ENCODE measurements around the gene ATP6V0A4.

The ATP6V0A4 gene

GRCh38 chr7:138666385-138666784 lies 131.6 kb downstream of the ATP6V0A4 start:
- Histone ChIP-seq H3K27me3 (ENCODE audit: control insufficient read depth, insufficient read depth, low read length) (peaks cover 7% of the 10 kb centered on the region), H3K4me3 (ENCODE audit: low read length) (no peak overlapping the region), H3K36me3 (ENCODE audit: insufficient read depth, low read length) (no peaks in the 10 kb centered on the region)

DNA sequence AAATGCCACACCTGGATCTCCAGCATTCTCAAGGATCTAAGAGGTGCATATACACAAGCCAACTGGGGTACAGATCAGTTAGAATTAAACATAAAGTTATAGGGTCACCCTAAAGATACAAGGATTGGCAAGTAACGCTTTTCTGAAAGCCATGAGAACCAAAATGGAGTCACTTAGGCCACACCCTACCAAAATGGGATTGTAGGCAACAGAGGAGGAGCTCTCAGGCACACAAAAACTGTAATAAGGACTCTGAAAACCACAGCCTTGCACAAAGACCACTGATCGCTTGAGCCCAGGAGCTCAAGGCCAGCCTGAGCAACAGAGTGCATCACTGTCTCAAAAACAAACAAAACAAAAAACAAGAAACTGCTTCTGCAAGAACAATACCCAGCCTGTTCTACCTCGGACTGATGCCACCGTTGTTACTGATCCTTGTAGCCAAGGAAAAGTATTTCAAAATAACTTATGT lies 132.3 kb downstream of the ATP6V0A4 start:
- H3K4me1 ChIP-seq (ENCODE audit: control insufficient read depth, insufficient read depth, low read length): no peaks in the 10 kb centered on the region
- H3K27me3 ChIP-seq (ENCODE audit: control insufficient read depth, insufficient read depth, low read length): peaks cover 7% of the 10 kb centered on the region
- no peaks in the 10 kb centered on the region for H3K36me3 ChIP-seq (ENCODE audit: insufficient read depth, low read length)

More at GRCh38 chr7:138666385-138666784, 131.6 kb downstream of the ATP6V0A4 start:
- Histone ChIP-seq H3K4me2 (ENCODE audit: low read length) (no peak overlapping the region), H3K9ac (ENCODE audit: low read depth, low read length) (no peak overlapping the region), H3K4me1 (ENCODE audit: control insufficient read depth, insufficient read depth, low read length) (no peaks in the 10 kb centered on the region), H3K9me3 (replicated peaks; ENCODE audit: low read length) (no peaks in the 10 kb centered on the region)

DNA sequence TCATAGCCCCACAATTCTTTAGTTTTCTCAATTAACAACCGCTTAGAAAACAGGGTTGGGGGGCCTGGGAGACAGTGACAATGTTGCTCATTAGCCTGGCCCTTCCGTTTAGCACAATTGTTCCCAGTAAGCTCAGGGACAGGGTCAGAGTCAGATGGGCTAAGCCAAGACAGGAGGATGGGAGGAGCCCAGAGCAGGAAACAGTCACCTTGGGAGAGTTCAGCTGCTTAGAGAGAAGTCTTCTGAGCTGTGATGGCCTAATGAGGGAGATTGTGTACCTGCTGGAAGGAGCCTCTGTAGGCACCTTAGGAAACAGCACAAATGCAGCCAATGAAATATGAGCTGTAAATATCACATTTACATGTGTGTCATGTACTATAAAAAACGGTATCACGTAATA lies 132.7 kb downstream of the ATP6V0A4 start:
- H3K36me3 ChIP-seq (ENCODE audit: insufficient read depth, low read length): no peaks in the 10 kb centered on the region

More for the DNA sequence above, 132.3 kb downstream of the ATP6V0A4 start:
- Histone ChIP-seq H3K9me3 (replicated peaks; ENCODE audit: low read length) (no peaks in the 10 kb centered on the region), H3K4me2 (ENCODE audit: low read length) (no peak overlapping the region), H3K4me3 (ENCODE audit: low read length) (no peak overlapping the region), H3K9ac (ENCODE audit: low read depth, low read length) (no peak overlapping the region)

GRCh38 chr7:138663725-138664710 lies 134.0 kb downstream of the ATP6V0A4 start:
- peak overlapping the region; percentile 68 for H3K4me2 ChIP-seq (ENCODE audit: low read length)
- H3K4me1 ChIP-seq (ENCODE audit: control insufficient read depth, insufficient read depth, low read length): no peaks in the 10 kb centered on the region
- H3K9ac ChIP-seq (ENCODE audit: low read depth, low read length): no peak overlapping the region
- peak overlapping the region; percentile 49 for H3K4me3 ChIP-seq (ENCODE audit: low read length)
- no peaks in the 10 kb centered on the region for H3K36me3 ChIP-seq (ENCODE audit: insufficient read depth, low read length)
- H3K9me3 ChIP-seq (replicated peaks; ENCODE audit: low read length): no peaks in the 10 kb centered on the region
- peaks cover 7% of the 10 kb centered on the region for H3K27me3 ChIP-seq (ENCODE audit: control insufficient read depth, insufficient read depth, low read length)

More for the DNA sequence above, 132.7 kb downstream of the ATP6V0A4 start:
- Histone ChIP-seq H3K4me2 (ENCODE audit: low read length) (no peak overlapping the region), H3K9ac (ENCODE audit: low read depth, low read length) (no peak overlapping the region), H3K9me3 (replicated peaks; ENCODE audit: low read length) (no peaks in the 10 kb centered on the region), H3K27me3 (ENCODE audit: control insufficient read depth, insufficient read depth, low read length) (peaks cover 7% of the 10 kb centered on the region), H3K4me1 (ENCODE audit: control insufficient read depth, insufficient read depth, low read length) (no peaks in the 10 kb centered on the region), H3K4me3 (ENCODE audit: low read length) (no peak overlapping the region)

DNA sequence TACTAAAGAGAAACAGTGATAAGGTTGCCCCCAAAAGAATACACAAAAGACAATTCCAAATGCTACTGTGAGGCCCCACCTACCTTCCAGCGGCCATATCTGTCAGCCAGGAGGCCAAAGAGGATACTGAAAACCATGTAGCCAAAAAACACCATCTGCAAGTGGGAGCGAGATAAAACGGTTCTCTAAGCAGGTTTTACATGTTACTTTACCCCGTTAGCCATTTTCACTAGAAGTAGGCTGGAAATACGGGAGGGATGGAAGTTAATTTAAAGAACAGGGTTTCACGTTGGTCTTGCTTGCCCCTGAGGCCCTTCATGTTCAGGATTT lies 135.0 kb downstream of the ATP6V0A4 start:
- H3K4me1 ChIP-seq (ENCODE audit: control insufficient read depth, insufficient read depth, low read length): no peaks in the 10 kb centered on the region

DNA sequence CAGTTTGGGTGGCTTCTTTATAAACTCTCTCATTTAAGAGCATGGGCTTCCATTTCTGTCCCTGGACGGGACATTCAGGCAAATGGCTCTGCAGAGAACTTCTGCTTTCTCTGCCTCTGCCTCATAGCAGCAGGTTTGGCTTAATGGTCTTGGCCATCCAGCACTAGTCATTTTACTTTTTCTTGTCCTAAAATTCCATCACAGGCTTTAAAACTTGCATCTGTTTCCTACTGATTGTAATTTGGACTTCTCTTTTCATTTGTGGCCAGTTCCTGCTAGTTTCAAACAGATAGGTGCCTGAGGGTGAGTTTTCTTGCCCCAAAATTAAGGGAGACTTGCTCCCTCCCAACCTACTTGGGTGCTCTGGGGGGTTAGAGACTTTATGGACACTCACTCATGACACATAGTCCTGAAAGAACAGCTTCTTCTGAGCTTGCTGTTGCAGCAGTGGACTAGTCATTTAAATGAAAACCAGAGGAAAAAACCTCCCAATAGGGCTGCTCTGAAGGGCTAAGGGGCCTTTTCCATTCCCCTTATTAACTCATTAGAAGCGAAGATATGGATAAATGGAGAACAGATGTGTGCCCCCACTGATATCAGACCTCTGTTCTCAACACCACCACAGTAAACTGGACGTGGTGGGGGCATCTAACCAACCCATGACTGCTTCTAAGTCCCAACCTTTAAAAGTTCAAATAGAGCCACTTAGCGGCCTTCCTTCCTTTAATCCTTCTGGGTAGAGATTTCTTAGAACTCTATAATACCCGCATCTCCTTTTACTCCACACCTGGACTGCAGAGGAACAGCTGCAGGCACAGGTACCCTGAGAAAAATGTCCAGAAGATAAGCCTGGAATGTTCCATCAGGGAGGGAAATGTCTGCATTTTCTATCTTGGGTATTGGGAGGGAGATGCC lies 135.7 kb downstream of the ATP6V0A4 start:
- Histone ChIP-seq H3K9ac (ENCODE audit: low read depth, low read length) (no peak overlapping the region), H3K4me2 (ENCODE audit: low read length) (no peak overlapping the region), H3K27me3 (ENCODE audit: control insufficient read depth, insufficient read depth, low read length) (peaks cover 7% of the 10 kb centered on the region), H3K4me3 (ENCODE audit: low read length) (no peak overlapping the region), H3K36me3 (ENCODE audit: insufficient read depth, low read length) (no peaks in the 10 kb centered on the region), H3K9me3 (replicated peaks; ENCODE audit: low read length) (no peaks in the 10 kb centered on the region), H3K4me1 (ENCODE audit: control insufficient read depth, insufficient read depth, low read length) (no peaks in the 10 kb centered on the region)

More for the DNA sequence above, 135.0 kb downstream of the ATP6V0A4 start:
- Histone ChIP-seq H3K9me3 (replicated peaks; ENCODE audit: low read length) (no peaks in the 10 kb centered on the region), H3K27me3 (ENCODE audit: control insufficient read depth, insufficient read depth, low read length) (peaks cover 7% of the 10 kb centered on the region), H3K36me3 (ENCODE audit: insufficient read depth, low read length) (no peaks in the 10 kb centered on the region), H3K9ac (ENCODE audit: low read depth, low read length) (no peak overlapping the region), H3K4me3 (ENCODE audit: low read length) (no peak overlapping the region), H3K4me2 (ENCODE audit: low read length) (no peak overlapping the region)

GRCh38 chr7:138661069-138661635 lies 136.8 kb downstream of the ATP6V0A4 start:
- no peak overlapping the region for H3K4me2 ChIP-seq (ENCODE audit: low read length)
- peaks cover 7% of the 10 kb centered on the region for H3K27me3 ChIP-seq (ENCODE audit: control insufficient read depth, insufficient read depth, low read length)
- H3K4me1 ChIP-seq (ENCODE audit: control insufficient read depth, insufficient read depth, low read length): no peaks in the 10 kb centered on the region
- no peak overlapping the region for H3K4me3 ChIP-seq (ENCODE audit: low read length)
- H3K9me3 ChIP-seq (replicated peaks; ENCODE audit: low read length): no peaks in the 10 kb centered on the region
- no peak overlapping the region for H3K9ac ChIP-seq (ENCODE audit: low read depth, low read length)
- H3K36me3 ChIP-seq (ENCODE audit: insufficient read depth, low read length): no peaks in the 10 kb centered on the region

- Histone ChIP-seq H3K4me2 (ENCODE audit: low read length) (no peak overlapping the region), H3K9me3 (replicated peaks; ENCODE audit: low read length) (no peaks in the 10 kb centered on the region), H3K4me3 (ENCODE audit: low read length) (no peak overlapping the region), H3K4me1 (ENCODE audit: control insufficient read depth, insufficient read depth, low read length) (no peaks in the 10 kb centered on the region), H3K27me3 (ENCODE audit: control insufficient read depth, insufficient read depth, low read length) (peaks cover 7% of the 10 kb centered on the region), H3K36me3 (ENCODE audit: insufficient read depth, low read length) (no peaks in the 10 kb centered on the region), H3K9ac (ENCODE audit: low read depth, low read length) (no peak overlapping the region)
Measured at GRCh38 chr7:138658889-138659288, 139.1 kb downstream of the ATP6V0A4 start.

DNA sequence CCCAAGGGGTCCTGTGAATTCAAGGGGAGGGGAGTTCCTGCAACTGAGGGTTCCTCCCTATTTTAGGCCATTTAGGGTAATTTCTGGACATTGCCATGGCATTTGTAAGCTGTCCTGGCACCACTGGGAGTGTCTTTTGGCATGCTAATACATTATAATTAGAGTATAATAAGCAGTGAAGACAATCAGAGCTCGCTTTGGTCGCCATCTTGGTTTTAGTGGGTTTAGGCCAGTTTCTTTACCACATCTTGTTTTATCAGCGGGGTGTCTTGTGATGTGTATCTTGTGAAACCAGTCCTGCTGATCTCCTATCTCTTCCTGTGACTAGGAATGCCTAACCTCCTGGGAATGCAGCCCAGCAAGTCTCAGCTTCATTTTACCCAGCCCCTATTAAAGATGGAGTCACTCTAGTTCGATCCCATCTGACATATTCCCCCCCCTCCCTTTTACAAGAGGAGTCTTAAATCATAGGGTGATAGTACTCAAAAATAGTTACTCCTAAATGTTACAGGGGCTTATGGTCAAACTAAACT lies 140.1 kb downstream of the ATP6V0A4 start:
- Histone ChIP-seq H3K9me3 (replicated peaks; ENCODE audit: low read length) (no peaks in the 10 kb centered on the region), H3K4me1 (ENCODE audit: control insufficient read depth, insufficient read depth, low read length) (no peaks in the 10 kb centered on the region), H3K4me2 (ENCODE audit: low read length) (no peak overlapping the region), H3K36me3 (ENCODE audit: insufficient read depth, low read length) (no peaks in the 10 kb centered on the region), H3K27me3 (ENCODE audit: control insufficient read depth, insufficient read depth, low read length) (peaks cover 3% of the 10 kb centered on the region), H3K9ac (ENCODE audit: low read depth, low read length) (no peak overlapping the region), H3K4me3 (ENCODE audit: low read length) (no peak overlapping the region)

DNA sequence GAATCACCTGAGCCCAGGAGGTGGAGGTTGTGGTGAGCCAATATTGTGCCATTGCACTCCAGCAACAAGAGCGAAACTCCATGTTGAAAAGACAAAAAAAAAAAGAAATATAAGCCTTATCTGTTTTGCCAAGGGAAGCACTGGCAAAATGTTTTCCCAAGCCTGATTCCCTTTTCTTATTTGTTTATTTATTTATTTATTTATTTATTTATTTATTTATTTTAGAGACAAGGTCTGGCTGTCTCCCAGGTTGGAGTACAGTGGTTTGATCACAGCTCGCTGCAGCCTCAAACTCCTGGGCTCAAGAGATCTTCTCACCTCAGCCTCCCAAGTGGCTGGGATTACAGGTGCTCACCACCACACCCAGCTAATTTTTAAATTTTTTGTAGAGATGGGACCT lies 141.0 kb downstream of the ATP6V0A4 start:
- Histone ChIP-seq H3K36me3 (ENCODE audit: insufficient read depth, low read length) (no peaks in the 10 kb centered on the region), H3K27me3 (ENCODE audit: control insufficient read depth, insufficient read depth, low read length) (no peaks in the 10 kb centered on the region), H3K4me1 (ENCODE audit: control insufficient read depth, insufficient read depth, low read length) (no peaks in the 10 kb centered on the region), H3K4me3 (ENCODE audit: low read length) (no peak overlapping the region), H3K9ac (ENCODE audit: low read depth, low read length) (no peak overlapping the region), H3K9me3 (replicated peaks; ENCODE audit: low read length) (no peaks in the 10 kb centered on the region), H3K4me2 (ENCODE audit: low read length) (no peak overlapping the region)

All from skeletal muscle satellite cell (primary cell).